22Rv1 (cell line): ENCODE measurements around the gene KRTAP7-1.

Experiments
- H3K27ac ChIP-seq: fragments of 450-650 bp; 2 replicates; pipeline ENCODE4 v1.5.1; 2017
- CTCF ChIP-seq: fragments of 450-650 bp; IDR thresholded peaks from 2 replicates; pipeline ENCODE4 v1.5.1; 2017; ENCODE audit warnings: mild to moderate bottlenecking
- ZFX ChIP-seq: fragments of 450-650 bp; IDR thresholded peaks from 2 replicates; pipeline ENCODE4 v1.6.1; 2017; ENCODE audit warnings: antibody characterized with exemption, borderline replicate concordance

Gene KRTAP7-1

GRCh38 chr21:30829659-30830058 is at the start of gene KRTAP7-1:
Gene KRTAP7-1 (minus strand): TSS chr21:30829759. CDS start chr21:30829698, 61 bp downstream.
- no peak within 1 kb of the TSS for H3K27ac ChIP-seq
- TF ChIP-seq ZFX (no peak), CTCF (no peak)

GRCh38 chr21:30874526-30874925 is 45.0 kb upstream of the KRTAP7-1 start:
- TF ChIP-seq CTCF (no peak), ZFX (no peak)
- H3K27ac ChIP-seq = no peak overlapping the region

GRCh38 chr21:30847627-30848500 is 18.3 kb upstream of the KRTAP7-1 start:
- no peak for TF ChIP-seq CTCF
- no peak for TF ChIP-seq ZFX
- no peak overlapping the region for H3K27ac ChIP-seq

- H3K27ac ChIP-seq = no peak overlapping the region
- TF ChIP-seq ZFX = no peak
- no peak for TF ChIP-seq CTCF
Measured at GRCh38 chr21:30842990-30843389, 13.4 kb upstream of the KRTAP7-1 start.

- no peak for TF ChIP-seq ZFX
- TF ChIP-seq CTCF = peak; percentile 80
Measured at GRCh38 chr21:30839304-30839703, 9.7 kb upstream of the KRTAP7-1 start.

GRCh38 chr21:30838536-30838935 is 9.0 kb upstream of the KRTAP7-1 start:
- TF ChIP-seq CTCF = no peak
- no peak for TF ChIP-seq ZFX
- no peak overlapping the region for H3K27ac ChIP-seq

More at GRCh38 chr21:30839304-30839703, 9.7 kb upstream of the KRTAP7-1 start:
- no peak overlapping the region for H3K27ac ChIP-seq

- H3K27ac ChIP-seq = no peak overlapping the region
- TF ChIP-seq CTCF (peak; percentile 79), ZFX (no peak)
Measured at GRCh38 chr21:30831194-30831765, 1.7 kb upstream of the KRTAP7-1 start.
